Peyer's patch (tissue), 4 donors: Measurements from ENCODE around the gene MAP1B. TPM values are rescaled to one million over a fixed set of nuclear protein-coding genes. Genes with fewer than 3 reads are reported as not detected.

Source experiments
- DNase-seq, 3 donors: peaks; one replicate each; pipeline ENCODE4 v3.0.0-alpha.2; 2017 to 2019
- H3K27ac ChIP-seq, 4 donors: fragments of 200-600 bp; sonication (generic); one replicate each; pipeline ENCODE4 v1.5.1; 2016 to 2019
- H3K27me3 ChIP-seq, 2 donors: fragments of 200-600 bp; sonication (generic); one replicate each; pipeline ENCODE4 v1.5.1; 2019
- H3K36me3 ChIP-seq, 3 donors: fragments of 200-600 bp; sonication (generic); one replicate each; pipeline ENCODE4 v1.5.1; 2016 to 2019
- H3K4me1 ChIP-seq, 4 donors: fragments of 200-600 bp; sonication (generic); one replicate each; pipeline ENCODE4 v1.5.1; 2016 to 2019
- H3K4me3 ChIP-seq, 4 donors: fragments of 200-600 bp; sonication (generic); 1 replicate in 3 of 4; 2 replicates in 1 of 4; pipeline ENCODE4 v1.5.1; 2016 to 2019; ENCODE audit warnings: mild to moderate bottlenecking in 1 of 4
- H3K9me3 ChIP-seq, 4 donors: fragments of 200-600 bp; sonication (generic); one replicate each; pipeline ENCODE4 v1.5.1; 2016 to 2019; ENCODE audit warnings: mild to moderate bottlenecking in 1 of 4
- POLR2A ChIP-seq, 2 donors: fragments of 450-650 bp; IDR thresholded peaks; one replicate each; pipeline ENCODE4 v1.5.1; 2017; ENCODE audit warnings: antibody characterized with exemption in 2 of 2, mild to moderate bottlenecking in 2 of 2, moderate library complexity in 2 of 2
- total RNA-seq, 4 donors: library from RNA; depleted of rRNA; stranded (reverse); fragments of >200 nt; gene quantifications; one replicate each; pipeline ENCODE4 v1.1.0, GENCODE V29; 2016
- TF ChIP-seq, protein P1 (sequence below), 6 experiments: fragments of 450-650 bp in 4 of 6; fragments of 200-600 bp in 2 of 6; sonication (generic) in 1 of 6; IDR thresholded peaks; one replicate each; pipeline ENCODE4 v1.5.1; 2017 to 2019; ENCODE audit warnings: antibody characterized with exemption in 6 of 6, mild to moderate bottlenecking in 3 of 6, moderate library complexity in 1 of 6

Gene MAP1B
- 10 to 100 TPM; 16.3 to 38.0 (median 25.7) TPM for total RNA-seq

DNA sequence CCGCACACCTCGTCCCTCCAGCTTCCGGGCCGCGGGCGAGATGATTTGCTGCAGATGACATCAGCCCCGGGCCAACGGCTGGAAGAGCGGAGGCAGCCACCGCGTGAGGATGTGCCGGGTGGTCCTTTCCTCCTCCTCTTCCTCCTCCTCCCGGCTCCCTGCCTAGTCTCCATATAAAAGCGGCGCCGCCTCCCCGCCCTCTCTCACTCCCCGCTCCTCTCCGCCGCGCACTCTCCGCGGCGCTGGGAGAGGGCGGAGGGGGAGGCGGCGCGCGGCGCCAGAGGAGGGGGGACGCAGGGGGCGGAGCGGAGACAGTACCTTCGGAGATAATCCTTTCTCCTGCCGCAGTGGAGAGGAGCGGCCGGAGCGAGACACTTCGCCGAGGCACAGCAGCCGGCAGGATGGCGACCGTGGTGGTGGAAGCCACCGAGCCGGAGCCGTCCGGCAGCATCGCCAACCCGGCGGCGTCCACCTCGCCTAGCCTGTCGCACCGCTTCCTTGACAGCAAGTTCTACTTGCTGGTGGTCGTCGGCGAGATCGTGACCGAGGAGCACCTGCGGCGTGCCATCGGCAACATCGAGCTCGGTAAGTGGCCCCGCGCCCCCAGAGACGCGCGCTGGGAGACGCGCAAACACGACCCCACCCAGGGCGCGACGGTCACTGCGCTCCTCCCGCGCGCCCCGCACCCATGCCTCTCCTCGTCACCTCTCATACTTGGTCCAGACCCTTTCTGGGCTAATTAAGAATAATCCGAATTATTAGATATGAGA is at the start of gene MAP1B:
Gene MAP1B (plus strand): TSS at position 345 of the 770 bp plus-strand sequence. CDS start 57 bp downstream, at position 402.
- H3K4me1 ChIP-seq = peaks cover 0 to 11% (median 8%) of the 10 kb centered on the region in 4 donors
- DNase-seq = no peak
- H3K4me3 ChIP-seq = peak within 1 kb of the TSS; percentile 39 to 61 (median 52)
- peaks cover 0 to 12% of the 10 kb centered on the region in 2 donors for H3K27me3 ChIP-seq
- TF ChIP-seq, protein P1, sequence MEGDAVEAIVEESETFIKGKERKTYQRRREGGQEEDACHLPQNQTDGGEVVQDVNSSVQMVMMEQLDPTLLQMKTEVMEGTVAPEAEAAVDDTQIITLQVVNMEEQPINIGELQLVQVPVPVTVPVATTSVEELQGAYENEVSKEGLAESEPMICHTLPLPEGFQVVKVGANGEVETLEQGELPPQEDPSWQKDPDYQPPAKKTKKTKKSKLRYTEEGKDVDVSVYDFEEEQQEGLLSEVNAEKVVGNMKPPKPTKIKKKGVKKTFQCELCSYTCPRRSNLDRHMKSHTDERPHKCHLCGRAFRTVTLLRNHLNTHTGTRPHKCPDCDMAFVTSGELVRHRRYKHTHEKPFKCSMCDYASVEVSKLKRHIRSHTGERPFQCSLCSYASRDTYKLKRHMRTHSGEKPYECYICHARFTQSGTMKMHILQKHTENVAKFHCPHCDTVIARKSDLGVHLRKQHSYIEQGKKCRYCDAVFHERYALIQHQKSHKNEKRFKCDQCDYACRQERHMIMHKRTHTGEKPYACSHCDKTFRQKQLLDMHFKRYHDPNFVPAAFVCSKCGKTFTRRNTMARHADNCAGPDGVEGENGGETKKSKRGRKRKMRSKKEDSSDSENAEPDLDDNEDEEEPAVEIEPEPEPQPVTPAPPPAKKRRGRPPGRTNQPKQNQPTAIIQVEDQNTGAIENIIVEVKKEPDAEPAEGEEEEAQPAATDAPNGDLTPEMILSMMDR (IDR thresholded peaks at IDR 0.05) = no peak
- H3K36me3 ChIP-seq = no peaks in the 10 kb centered on the region
- H3K9me3 ChIP-seq = no peaks in the 10 kb centered on the region
- H3K27ac ChIP-seq = peak within 1 kb of the TSS; percentile 22 to 78 (median 56)

- no peak overlapping the region for H3K4me3 ChIP-seq
- no peaks in the 10 kb centered on the region for H3K27me3 ChIP-seq
- DNase-seq = no peak
- H3K4me1 ChIP-seq = no peaks in the 10 kb centered on the region
- H3K9me3 ChIP-seq = no peaks in the 10 kb centered on the region
- H3K27ac ChIP-seq = no peak overlapping the region
- no peaks in the 10 kb centered on the region for H3K36me3 ChIP-seq
- TF ChIP-seq POLR2A (IDR thresholded peaks at IDR 0.05) = no peak
- TF ChIP-seq, protein P1 (IDR thresholded peaks at IDR 0.05) = no peak
Observed at GRCh38 chr5:72057816-72058215, 49.5 kb upstream of the MAP1B start.

DNA sequence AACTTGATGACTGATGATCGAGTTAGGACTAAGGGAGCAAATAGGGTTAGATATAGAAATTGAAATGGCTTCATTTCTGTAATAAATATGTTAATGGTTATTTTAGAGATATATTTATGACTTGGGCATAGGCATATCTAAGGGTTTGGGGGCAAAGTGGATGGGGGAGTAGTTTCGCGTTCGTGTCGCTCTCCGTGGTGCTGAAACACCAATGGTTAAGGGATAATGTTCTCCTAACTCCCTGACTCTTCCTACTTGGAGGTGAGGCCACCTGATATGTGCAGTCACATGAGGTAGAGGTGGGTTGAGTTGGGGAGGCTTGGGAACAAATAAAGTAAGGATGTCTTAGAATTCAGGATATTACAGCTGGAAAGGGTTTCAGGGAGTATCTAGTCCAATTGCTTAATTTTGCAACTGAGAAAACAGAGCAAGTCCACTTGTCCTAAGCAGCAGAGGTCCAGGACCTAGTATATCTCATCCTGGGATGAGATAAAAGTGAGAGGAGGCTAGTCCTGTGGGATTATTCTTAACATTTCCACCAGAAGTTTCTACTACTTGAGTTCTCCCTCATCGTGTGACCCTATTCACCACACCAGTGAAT is 44.0 kb upstream of the MAP1B start:
- H3K4me3 ChIP-seq = no peak overlapping the region
- H3K9me3 ChIP-seq = no peaks in the 10 kb centered on the region
- no peak for DNase-seq
- no peaks in the 10 kb centered on the region for H3K27me3 ChIP-seq
- no peak for TF ChIP-seq POLR2A (IDR thresholded peaks at IDR 0.05)
- TF ChIP-seq, protein P1 (IDR thresholded peaks at IDR 0.05) = no peak
- H3K4me1 ChIP-seq = no peaks in the 10 kb centered on the region
- no peaks in the 10 kb centered on the region for H3K36me3 ChIP-seq
- no peak overlapping the region for H3K27ac ChIP-seq

- no peaks in the 10 kb centered on the region for H3K9me3 ChIP-seq
- no peaks in the 10 kb centered on the region for H3K36me3 ChIP-seq
- no peak overlapping the region for H3K4me3 ChIP-seq
- TF ChIP-seq POLR2A (IDR thresholded peaks at IDR 0.05) = no peak
- TF ChIP-seq, protein P1 (IDR thresholded peaks at IDR 0.05) = no peak
- no peaks in the 10 kb centered on the region for H3K4me1 ChIP-seq
- no peak for DNase-seq
- no peaks in the 10 kb centered on the region for H3K27me3 ChIP-seq
- H3K27ac ChIP-seq = no peak overlapping the region
Observed at GRCh38 chr5:72064801-72065570, 42.3 kb upstream of the MAP1B start.

DNA sequence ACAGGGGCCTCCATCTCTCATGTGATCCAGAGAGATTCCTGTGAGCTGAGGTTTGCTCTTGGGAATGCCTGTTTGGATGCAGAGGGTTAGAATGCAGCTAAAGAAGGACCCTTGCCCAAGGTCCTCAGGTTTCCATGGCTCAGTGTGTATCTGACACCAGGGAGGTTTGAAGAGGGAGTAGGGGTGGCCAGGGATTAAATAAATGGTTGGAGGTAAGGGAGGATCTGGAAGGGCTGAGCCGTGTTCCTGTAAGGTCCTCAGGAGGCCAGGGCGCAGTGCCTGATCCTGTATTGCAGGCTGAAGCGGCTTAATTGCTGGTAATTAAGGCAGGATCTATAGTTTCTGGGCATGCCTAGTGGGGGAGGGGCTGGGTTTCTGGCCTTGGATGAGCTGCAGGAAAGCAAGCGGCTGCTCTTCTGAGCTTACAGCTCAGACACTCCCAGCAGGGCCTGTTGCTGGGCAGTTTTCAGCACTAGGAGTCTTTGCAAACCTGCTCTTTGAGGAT is 41.5 kb upstream of the MAP1B start:
- no peak for DNase-seq
- no peak for TF ChIP-seq POLR2A (IDR thresholded peaks at IDR 0.05)
- TF ChIP-seq, protein P1 (IDR thresholded peaks at IDR 0.05) = no peak
- no peak overlapping the region for H3K27ac ChIP-seq
- no peak overlapping the region for H3K4me3 ChIP-seq
- no peaks in the 10 kb centered on the region for H3K4me1 ChIP-seq
- no peaks in the 10 kb centered on the region for H3K27me3 ChIP-seq
- no peaks in the 10 kb centered on the region for H3K9me3 ChIP-seq
- no peaks in the 10 kb centered on the region for H3K36me3 ChIP-seq
